HepG2 (cell line): ENCODE data around the gene NTN5.

Source experiments
- ARID5B ChIP-seq: IDR thresholded peaks from 2 replicates; pipeline ENCODE4 v1.4.0; 2020; ENCODE audit warnings: mild to moderate bottlenecking, missing genetic modification reagents
- CBX5 ChIP-seq: sonication (generic); formaldehyde crosslinking; IDR thresholded peaks from 2 replicates; pipeline ENCODE4 v1.4.0; 2020; ENCODE audit warnings: missing genetic modification reagents, borderline replicate concordance
- CERS6 ChIP-seq: sonication (generic); formaldehyde crosslinking; IDR thresholded peaks from 2 replicates; pipeline ENCODE4 v1.5.0; 2020; ENCODE audit warnings: missing genetic modification reagents
- MAX ChIP-seq: IDR thresholded peaks from 2 replicates; pipeline ENCODE4 v1.6.1; 2012; ENCODE audit warnings: inconsistent platforms
- NKX3-1 ChIP-seq: sonication (generic); formaldehyde crosslinking; IDR thresholded peaks from 2 replicates; pipeline ENCODE4 v1.5.0; 2020; ENCODE audit warnings: missing genetic modification reagents
- RELA ChIP-seq: sonication (generic); formaldehyde crosslinking; IDR thresholded peaks from 2 replicates; pipeline ENCODE4 v1.4.0; 2020; ENCODE audit warnings: missing genetic modification reagents
- USF2 ChIP-seq, 2 experiments: sonication (generic) in 1 of 2; formaldehyde crosslinking in 1 of 2; IDR thresholded peaks; 2 replicates each; pipeline versions ENCODE4 v1.5.1 to v1.6.1; 2011 to 2020; ENCODE audit warnings: borderline replicate concordance in 1 of 2, low read depth in 1 of 2, low read length in 1 of 2, mild to moderate bottlenecking in 1 of 2, missing genetic modification reagents in 1 of 2, moderate library complexity in 1 of 2
- ZNF264 ChIP-seq: sonication (generic); formaldehyde crosslinking; IDR thresholded peaks from 2 replicates; pipeline ENCODE4 v1.4.0; 2020; ENCODE audit warnings: missing genetic modification reagents
- ZNF615 ChIP-seq: sonication (generic); formaldehyde crosslinking; IDR thresholded peaks from 2 replicates; pipeline ENCODE4 v1.5.0; 2020; ENCODE audit warnings: mild to moderate bottlenecking, missing genetic modification reagents, borderline replicate concordance

GRCh38 chr19:48713041-48713863 lies 40.4 kb upstream of the NTN5 start:
- TF ChIP-seq ARID5B: no peak
- TF ChIP-seq ZNF615 (CRISPR knock-in tag): no peak
- TF ChIP-seq NKX3-1 (CRISPR knock-in tag): no peak
- TF ChIP-seq MAX: no peak
- TF ChIP-seq CERS6: no peak
- no peak for TF ChIP-seq ZNF264 (CRISPR knock-in tag)
- no peak for TF ChIP-seq CBX5
- no peak for TF ChIP-seq RELA
- no peak for TF ChIP-seq USF2 (IDR thresholded peaks at IDR 0.05; ENCODE audit: low read depth, low read length)
- no peak for TF ChIP-seq USF2 (CRISPR knock-in tag; IDR thresholded peaks at IDR 0.05; ENCODE audit: borderline replicate concordance)
